Germinal center (tissue), 1 donor: Measurements from ENCODE around the gene MTHFD1L.
"Not testable (repeated sequence)": the region's sequence is repeated elsewhere in the genome, so short reads cannot be mapped to it uniquely, and the experiment has no call there.

Source experiments
- DNase-seq: peaks from one replicate; pipeline ENCODE4 v3.0.0; 2012; ENCODE audit warnings: mixed read lengths, low spot score

Gene MTHFD1L

DNA sequence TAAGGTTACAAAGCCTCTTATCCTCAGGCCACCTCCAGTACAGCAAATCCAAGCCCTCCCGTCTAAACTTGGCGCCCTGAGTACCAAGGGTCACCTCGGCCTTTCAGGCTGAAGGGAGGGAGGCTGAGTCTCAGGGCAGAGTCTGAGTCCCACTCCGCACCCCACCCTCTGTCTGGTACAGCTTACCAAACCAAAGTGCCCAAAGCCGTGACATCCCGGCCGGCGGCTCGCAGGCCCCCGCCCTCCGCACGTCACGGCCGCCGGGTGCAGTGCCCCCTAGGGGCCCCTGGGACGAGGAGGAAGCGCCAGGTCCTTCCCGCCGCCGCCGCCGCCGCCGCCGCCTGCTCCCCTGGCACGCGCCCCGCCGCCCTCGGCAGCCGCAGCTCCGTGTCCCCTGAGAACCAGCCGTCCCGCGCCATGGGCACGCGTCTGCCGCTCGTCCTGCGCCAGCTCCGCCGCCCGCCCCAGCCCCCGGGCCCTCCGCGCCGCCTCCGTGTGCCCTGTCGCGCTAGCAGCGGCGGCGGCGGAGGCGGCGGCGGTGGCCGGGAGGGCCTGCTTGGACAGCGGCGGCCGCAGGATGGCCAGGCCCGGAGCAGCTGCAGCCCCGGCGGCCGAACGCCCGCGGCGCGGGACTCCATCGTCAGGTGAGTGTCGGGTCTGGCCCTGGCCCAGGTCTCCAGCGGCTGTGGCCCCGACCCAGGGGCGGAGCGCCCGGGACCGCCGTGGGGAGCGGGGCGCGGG, at the start of gene MTHFD1L:
Gene MTHFD1L (plus strand): TSS at position 297 of the 741 bp plus-strand sequence. CDS start 121 bp downstream, at position 418.
- peak; percentile 87 for DNase-seq

DNA sequence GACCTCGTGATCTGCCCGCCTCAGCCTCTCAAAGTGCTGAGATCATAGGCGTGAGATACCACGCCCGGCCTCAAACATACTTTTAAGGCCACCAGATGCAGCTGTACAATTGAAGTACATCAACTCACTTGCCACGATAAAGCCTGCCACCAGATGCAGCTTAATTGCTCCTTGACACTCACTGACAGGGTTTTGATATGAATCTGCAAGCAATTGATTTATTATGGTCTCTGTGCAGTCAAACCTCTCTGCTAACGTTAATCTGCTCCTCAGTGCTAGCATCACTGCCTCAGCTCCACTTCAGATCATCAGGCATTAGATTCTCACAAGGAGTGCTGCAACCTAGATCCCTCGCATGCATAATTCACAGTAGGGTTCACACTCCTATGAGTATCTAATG, 48.9 kb upstream of the MTHFD1L start:
- not testable (repeated sequence) for DNase-seq

DNA sequence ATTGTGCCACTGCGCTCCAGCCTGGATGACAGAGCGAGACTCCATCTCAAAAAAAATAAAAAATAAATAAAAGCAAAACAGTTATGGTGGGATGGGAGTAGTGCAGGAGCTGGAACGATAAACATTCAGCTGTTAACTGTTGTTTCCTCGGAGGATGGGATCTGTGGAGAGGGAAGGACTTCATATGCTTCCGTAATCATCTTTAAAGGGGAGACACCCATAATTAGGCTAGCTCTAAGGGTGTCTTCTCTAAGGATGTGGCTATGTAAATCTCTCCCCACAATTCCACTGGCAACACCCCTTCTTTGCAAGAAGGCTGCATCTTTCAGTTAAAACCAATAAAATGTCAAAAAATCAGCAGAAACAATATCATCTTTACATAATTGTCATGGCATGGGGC, 42.6 kb upstream of the MTHFD1L start:
- no peak for DNase-seq

DNA sequence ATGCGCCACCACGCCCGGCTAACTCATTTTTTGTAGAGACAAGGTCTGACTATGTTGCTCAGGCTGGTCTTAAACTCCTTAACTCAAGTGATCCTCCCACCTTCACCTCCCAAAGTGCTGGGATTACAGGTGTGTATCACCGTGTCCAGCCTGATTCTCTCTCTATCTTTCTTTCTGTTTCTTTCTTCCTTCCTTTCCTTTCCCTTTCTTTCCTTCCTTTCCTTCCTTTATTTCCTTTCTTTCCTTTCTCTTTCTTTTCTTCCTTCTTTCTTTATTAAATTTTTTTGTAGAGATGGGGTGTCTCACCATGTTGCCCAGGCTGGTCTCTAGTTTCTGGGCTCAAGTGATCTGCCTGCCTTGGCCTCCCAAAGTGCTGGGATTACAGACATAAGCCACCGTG, 38.7 kb upstream of the MTHFD1L start:
- DNase-seq, result no peak

DNA sequence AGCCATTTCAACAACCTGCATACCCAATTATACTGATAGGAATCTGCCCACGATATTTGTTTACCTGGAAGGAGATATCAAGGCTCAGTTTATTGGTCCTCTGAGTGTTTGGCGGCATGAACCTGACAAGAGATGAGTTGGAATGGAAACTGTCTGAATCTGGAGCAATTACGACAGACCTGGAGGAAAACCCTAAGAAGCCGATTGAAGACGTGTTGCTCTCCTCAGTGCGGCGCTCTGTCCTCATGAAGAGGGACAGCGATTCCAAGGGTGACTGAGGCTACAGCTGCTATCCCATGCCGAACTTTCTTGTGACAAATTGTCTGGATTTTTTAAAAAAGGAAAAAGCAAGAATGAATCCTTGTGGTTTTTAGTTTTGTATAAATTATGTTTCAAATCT, 37.4 kb upstream of the MTHFD1L start:
- DNase-seq, result not testable (repeated sequence)

DNA sequence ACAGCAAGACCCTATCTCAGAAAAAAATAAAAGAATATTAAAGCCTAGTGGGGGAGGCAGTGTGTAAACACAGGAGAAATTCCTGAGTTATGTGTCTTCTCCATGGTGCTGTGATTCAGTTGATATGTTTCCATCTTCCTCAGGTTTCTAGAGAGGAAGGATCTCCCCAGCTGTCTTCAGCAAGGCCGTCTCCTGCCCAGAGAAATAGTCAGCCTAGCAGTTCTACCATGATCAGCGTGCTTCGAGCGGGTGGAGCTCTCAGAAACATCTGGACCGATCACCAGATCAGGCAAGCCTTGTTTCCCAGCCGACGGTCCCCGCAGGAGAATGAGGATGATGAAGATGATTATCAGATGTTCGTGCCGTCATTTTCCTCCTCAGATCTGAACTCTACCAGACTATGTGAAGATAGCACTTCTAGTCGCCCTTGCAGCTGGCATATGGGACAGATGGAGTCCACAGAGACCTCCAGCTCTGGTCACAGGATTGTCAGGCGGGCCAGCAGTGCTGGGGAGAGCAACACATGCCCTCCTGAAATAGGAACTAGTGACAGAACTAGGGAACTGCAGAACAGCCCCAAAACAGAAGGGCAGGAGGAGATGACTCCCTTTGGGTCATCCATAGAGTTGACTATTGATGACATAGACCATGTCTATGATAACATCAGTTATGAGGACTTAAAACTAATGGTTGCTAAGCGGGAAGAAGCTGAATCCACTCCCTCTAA, 34.9 kb upstream of the MTHFD1L start:
- no peak for DNase-seq

DNA sequence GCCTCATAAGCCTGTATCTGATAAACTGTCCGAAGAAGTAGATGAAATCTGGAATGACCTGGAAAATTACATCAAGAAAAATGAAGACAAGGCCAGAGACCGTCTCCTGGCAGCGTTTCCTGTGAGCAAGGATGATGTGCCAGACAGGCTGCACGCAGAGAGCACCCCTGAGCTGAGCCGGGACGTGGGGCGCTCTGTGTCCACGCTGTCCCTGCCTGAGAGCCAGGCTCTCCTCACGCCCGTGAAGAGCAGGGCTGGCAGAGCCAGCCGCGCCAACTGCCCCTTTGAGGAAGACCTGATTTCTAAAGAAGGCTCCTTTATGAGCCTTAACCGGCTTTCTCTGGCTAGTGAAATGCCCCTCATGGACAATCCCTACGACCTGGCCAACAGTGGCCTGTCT, 33.9 kb upstream of the MTHFD1L start:
- DNase-seq, result no peak

DNA sequence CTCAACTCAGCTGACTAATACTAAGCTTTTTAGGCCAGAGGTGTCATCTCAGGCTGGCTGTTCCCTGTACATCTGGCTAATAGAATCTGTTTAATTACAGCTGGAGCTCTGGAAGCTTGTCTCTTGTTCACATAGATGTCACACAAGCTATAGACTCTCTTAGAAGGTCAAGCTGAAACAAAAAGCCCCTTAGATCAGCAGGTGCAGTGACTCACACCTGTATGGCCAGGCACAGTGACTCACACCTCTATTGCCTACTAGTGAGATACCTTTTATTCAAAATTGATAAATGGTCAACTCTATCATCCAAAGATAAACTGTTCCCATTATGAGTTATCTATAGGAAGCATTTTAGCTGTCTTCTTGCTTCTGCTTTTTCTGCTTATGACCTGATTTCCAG, 29.9 kb upstream of the MTHFD1L start:
- DNase-seq, result no peak

DNA sequence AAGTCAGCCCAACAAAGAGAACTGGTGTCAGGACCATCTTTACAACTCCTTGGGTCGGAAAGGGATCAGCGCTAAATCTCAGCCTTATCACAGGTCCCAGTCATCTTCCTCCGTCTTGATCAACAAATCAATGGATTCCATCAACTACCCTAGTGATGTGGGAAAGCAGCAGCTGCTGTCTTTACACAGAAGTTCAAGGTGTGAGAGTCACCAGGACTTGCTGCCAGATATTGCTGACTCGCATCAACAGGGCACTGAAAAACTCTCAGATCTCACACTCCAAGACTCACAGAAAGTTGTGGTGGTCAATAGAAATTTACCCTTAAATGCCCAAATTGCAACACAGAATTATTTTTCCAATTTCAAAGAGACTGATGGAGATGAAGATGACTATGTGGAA, 25.3 kb upstream of the MTHFD1L start:
- DNase-seq, result no peak

DNA sequence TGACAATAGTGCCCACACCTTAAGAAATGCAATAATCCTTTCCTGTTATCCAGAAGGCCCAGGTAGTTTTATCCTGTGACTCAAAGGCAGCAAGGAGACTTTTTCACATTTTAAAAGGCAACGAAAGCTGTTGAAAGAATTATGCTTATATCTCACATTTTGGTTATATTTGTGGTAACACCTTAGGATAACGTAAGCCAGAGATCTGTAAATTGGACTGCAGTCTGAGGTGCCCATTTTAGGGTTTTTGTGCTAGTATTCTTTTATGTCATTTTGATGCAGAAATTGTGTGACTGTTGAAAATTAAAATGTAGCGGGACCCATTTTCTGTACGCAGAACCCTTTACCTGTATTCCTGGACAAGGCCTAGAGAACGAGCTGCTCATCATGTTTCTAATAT, 24.3 kb upstream of the MTHFD1L start:
- no peak for DNase-seq

DNA sequence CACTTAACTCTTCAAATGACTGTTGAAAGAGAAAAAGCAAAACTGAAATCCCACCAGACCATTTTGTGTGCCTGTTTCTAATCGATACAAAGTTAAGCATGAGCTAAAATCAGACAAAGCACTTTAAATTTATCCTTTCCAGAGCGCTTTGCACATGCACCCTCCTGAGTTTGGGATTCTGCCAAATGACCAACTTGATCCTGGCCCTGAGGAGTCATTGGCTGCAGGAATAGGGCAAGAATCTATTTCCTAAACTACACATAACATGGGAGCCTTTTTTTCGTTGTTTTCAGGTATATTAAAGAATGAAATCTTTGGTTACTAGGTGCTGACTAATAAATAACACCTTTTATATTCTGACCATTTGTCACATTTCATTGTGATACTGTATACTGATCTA, 23.8 kb upstream of the MTHFD1L start:
- DNase-seq, result no peak

DNA sequence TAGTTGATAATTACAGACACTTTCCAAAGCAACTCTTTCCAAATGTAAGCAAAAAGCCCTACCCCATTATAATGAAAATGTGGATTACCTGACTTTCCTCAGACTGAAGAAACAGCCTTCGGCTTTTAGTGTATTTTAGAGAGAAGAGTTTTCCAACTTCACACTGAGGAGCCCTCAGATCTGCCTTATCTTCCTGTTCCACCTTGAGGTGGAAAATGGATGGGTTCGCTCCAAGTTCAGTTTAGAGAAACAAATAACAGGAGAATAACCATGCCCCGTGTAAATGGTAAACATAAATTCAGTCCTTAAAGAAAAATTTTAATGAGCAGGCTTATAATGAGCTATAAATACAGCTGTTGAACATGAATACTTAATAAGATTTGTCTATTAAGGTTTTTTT, 21.1 kb upstream of the MTHFD1L start:
- no peak for DNase-seq

DNA sequence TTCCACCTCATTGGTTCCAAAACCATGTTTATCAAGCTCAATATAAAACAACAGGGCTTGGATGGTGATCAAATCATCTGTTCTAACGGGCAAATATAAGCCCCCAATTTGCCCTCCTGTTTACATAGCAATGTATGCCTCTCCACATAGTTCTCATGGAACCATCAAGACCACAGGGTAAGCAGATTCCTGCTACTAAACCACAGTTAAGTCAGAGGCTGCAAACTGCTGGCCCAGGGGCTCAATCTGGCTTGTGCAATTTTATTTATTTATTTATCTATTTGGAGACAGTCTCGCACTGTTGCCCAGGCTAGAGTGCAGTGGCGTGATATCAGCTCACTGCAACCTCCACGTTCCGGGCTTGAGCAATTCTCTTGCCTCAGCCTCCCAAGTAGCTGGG, 18.9 kb upstream of the MTHFD1L start:
- no peak for DNase-seq

DNA sequence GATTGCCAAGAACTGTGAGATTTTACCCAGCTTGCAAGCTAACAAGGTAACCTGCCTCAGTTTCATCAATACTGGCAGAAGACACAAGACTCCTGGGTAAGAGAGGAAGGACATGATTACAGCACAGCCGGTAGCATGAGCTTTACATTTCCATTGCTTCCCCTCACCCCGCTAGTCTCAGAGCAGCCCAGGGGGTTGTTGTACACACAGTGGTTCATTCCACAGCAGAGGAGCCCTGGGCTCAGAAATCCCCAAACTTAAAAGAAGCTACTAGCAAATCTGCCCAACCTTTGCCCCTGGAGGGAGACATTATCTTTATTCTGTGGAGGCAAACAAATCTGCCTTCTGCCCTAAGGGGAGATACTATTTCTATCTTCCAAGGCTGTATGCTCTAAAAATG, 17.1 kb upstream of the MTHFD1L start:
- DNase-seq, result no peak

DNA sequence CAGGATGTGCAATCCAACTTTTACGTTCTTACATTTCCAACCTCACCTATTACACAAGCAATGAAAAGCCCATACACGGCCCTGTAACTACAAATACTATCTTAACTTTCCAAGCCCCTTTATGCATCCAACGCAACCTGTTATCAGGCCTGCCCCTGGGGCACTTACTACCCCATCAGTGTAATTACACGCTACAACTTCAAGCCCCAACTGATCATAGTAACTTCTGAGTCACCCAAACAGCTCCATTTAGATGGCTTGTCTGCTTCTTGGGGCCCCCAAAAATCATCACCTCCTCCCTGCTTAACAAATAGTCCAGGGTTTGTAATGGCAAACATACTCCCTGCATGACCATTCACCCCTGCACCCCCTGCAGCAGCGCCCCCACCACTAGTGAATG, 11.1 kb upstream of the MTHFD1L start:
- DNase-seq, result not testable (repeated sequence)

DNA sequence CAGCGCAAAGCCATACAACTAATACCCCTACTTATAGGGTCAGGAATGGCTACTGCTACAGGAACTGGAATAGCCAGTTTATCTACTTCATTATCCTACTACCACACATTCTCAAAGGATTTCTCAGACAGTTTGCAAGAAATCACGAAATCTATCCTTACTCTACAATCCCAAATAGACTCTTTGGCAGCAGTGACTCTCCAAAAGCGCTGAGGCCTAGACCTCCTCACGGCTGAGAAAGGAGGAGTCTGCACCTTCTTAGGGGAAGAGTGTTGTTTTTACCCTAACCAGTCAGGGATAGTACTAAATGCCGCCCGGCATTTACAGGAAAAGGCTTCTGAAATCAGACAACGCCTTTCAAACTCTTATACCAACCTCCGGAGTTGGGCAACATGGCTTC, 10.3 kb upstream of the MTHFD1L start:
- not testable (repeated sequence) for DNase-seq

DNA sequence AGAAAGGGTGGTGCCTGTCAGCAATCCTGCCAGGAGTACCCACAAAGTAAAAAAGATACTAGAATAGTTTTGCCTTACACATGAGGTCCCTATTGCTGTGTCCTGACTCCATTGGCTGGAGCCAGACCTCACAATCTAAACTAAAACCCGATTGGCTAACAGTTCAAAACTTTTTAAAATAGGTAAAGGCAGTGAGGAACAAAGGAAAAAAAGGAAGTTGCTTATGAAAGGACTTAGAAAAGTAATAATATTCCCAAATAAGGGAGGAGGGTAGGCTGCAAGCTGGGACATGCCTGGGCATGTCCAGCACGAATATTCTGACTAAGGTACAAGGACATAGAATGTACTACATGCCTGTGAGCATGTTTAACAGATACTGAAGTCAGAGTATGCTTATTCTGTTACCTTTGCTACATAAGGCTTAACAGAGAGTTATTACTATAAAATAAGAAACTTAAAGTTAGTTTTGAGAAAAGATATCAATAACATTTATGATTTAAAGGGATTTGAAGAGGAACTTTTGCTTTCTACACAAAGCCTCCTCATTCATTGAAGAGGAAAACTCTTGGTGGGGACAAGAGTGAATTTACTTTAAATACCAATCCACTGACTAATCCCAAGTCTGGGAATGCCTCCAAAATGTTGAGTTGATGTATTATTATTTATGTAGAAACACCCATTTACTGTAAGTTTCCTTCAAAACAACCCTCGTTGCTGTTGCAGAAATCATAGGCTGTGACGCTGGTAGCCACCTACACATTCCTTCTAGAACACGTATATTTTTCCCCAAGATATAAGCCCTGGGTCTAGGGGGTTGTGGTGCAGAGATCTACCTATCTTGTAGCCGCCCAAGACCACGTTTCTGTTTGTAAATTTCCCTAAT, 8.2 kb upstream of the MTHFD1L start:
- no peak for DNase-seq

DNA sequence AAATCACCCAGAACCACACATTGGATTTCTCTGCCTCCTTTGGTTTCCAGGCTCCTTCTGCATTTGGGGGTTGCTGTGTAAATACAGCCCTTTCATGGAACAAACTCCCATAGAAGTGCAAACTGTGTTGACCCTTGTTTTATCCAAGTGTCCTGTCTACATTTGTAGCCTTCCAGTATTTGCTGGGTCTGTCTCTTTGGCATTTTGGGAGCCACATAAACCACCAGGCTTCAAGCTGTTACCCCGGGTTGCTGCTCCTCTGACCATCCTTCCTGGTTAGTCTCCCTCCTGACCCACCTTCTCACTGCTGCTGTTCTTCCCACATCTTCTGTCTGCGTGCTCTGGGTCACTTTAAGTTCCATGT, 7.6 kb upstream of the MTHFD1L start:
- no peak for DNase-seq

DNA sequence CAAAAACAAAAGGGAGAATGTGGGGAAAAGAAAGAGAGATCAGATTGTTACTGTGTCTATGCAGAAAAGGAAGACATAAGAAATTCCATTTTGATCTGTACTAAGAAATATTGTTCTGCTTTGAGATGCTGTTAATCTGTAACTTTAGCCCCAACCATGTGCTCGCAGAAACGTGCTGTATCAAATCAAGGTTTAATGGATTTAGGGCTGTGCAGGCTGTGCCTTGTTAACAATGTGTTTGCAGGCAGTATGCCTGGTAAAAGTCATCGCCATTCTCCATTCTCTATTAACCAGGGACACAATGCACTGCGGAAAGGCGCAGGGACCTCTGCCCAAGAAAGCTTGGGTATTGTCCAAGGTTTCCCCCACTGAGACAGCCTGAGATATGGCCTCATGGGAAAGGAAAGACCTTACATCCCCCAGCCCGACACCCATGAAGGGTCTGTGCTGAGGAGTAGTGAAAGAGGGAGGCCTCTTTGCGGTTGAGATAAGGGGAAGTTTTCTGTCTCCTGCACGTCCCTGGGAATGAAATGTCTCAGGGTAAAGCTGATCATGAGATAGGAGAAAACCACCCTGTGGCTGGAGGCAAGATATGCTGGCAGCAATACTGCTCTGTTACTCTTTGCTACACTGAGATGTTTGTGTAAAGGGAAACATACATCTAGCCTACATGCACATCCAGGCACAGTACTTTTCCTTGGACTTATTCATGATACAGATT, 3.9 kb upstream of the MTHFD1L start:
- DNase-seq, result not testable (repeated sequence)

DNA sequence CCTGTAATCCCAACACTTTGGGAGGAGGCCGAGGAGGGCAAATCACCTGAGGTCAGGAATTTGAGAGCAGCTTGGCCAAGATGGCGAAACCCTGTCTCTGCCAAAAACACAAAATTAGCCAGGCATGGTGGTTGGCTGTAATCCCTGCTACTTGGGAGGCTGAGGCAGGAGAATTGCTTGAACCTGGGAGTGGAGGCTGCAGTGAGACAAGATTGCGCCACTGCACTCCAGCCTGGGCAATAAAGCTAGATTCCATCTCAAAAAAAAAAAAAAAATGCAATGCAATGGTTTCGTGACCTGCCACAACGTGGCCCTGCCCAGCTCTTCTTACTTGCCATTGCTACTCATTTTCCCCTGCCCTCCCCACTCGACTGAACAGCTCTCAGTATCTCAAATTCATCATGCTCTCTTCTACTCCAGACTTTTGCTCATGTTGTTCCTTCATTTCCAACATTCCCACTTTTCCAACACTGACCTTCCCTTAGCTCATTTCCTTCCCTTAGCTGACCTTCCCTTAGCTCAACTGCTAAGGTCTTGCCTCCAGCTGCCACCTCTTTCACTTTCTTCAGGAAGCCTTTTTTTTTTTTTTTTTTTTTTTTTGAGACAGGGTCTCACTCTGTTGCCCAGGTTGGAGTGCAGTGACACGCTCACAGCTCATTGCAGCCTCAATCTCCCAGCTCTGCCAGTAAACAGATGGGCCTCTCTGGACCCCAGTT, 2.1 kb upstream of the MTHFD1L start:
- no peak for DNase-seq

DNA sequence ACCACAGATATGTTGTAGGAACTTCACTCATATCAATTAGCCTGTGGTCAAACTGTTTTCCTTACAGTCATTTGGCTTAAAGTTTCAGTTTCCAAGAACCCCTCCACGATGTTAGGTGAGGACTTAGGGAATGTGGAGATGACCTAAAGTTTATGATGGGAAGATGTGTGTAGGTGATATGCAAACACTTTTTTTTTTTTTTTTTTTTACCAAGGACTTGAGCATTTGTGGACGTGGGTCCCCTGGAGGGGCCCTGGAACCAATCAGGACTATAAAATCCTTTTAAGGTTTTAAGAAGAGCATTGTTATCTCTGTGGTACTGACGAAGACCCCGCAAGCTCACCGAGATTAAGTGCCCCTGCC, 478 bp upstream of the MTHFD1L start:
- DNase-seq, result no peak
